GM19193 (cell line): ENCODE measurements around the gene ADGRA3.

ENCODE experiments used
- POLR2A ChIP-seq: IDR thresholded peaks from 4 replicates; pipeline ENCODE4 v1.6.1; 2011; ENCODE audit not compliant: insufficient read depth, insufficient read length; ENCODE audit errors: extremely low read depth

ADGRA3 gene

GRCh38 chr4:22515888-22516541 lies at the start of gene ADGRA3:
TSS of gene ADGRA3 (minus strand) at chr4:22516066. CDS start at chr4:22515784, 282 bp downstream.
- TF ChIP-seq POLR2A = no peak

- no peak for TF ChIP-seq POLR2A
These were observed 40.6 kb upstream of the ADGRA3 start for GRCh38 chr4:22556495-22556894.

GRCh38 chr4:22554670-22555069 lies 38.8 kb upstream of the ADGRA3 start:
- TF ChIP-seq POLR2A = no peak

- TF ChIP-seq POLR2A = no peak
These were observed 37.7 kb upstream of the ADGRA3 start for GRCh38 chr4:22553560-22553959.

- TF ChIP-seq POLR2A = no peak
These were observed 36.9 kb upstream of the ADGRA3 start for GRCh38 chr4:22552812-22553211.

- no peak for TF ChIP-seq POLR2A
These were observed 35.7 kb upstream of the ADGRA3 start for GRCh38 chr4:22551550-22551949.

- TF ChIP-seq POLR2A = no peak
These were observed 30.4 kb upstream of the ADGRA3 start for GRCh38 chr4:22546299-22546698.

GRCh38 chr4:22539251-22539650 lies 23.4 kb upstream of the ADGRA3 start:
- TF ChIP-seq POLR2A = no peak

- no peak for TF ChIP-seq POLR2A
These were observed 22.0 kb upstream of the ADGRA3 start for GRCh38 chr4:22537864-22538263.

- no peak for TF ChIP-seq POLR2A
These were observed 18.5 kb upstream of the ADGRA3 start for GRCh38 chr4:22534374-22534773.

GRCh38 chr4:22532896-22533295 lies 17.0 kb upstream of the ADGRA3 start:
- TF ChIP-seq POLR2A = no peak

GRCh38 chr4:22532117-22532516 lies 16.3 kb upstream of the ADGRA3 start:
- TF ChIP-seq POLR2A = no peak

- TF ChIP-seq POLR2A = no peak
These were observed 15.6 kb upstream of the ADGRA3 start for GRCh38 chr4:22531311-22532019.

GRCh38 chr4:22524895-22525294 lies 9.0 kb upstream of the ADGRA3 start:
- no peak for TF ChIP-seq POLR2A

- no peak for TF ChIP-seq POLR2A
These were observed 7.0 kb upstream of the ADGRA3 start for GRCh38 chr4:22522706-22523501.
